HG03520 (cell line): ENCODE measurements around the gene GPR78.

Source experiments
- ATAC-seq: cut with Tn5 transposase; IDR thresholded peaks from one replicate; pipeline ENCODE4 v1.9.1; 2021; ENCODE audit warnings: mild to moderate bottlenecking, moderate library complexity; ENCODE audit not compliant: unreplicated experiment

Gene GPR78

GRCh38 chr4:8597319-8597718 lies 17.1 kb downstream of the GPR78 start:
- ATAC-seq, result no peak

GRCh38 chr4:8597791-8598190 lies 17.6 kb downstream of the GPR78 start:
- ATAC-seq, result no peak

- ATAC-seq, result no peak
These were observed 18.3 kb downstream of the GPR78 start for GRCh38 chr4:8598391-8599090.

GRCh38 chr4:8599091-8599460 lies 18.9 kb downstream of the GPR78 start:
- ATAC-seq, result no peak

GRCh38 chr4:8599657-8600056 lies 19.5 kb downstream of the GPR78 start:
- no peak for ATAC-seq

GRCh38 chr4:8600266-8600665 lies 20.1 kb downstream of the GPR78 start:
- ATAC-seq, result no peak

- no peak for ATAC-seq
These were observed 20.5 kb downstream of the GPR78 start for GRCh38 chr4:8600686-8601085.

- ATAC-seq, result no peak
These were observed 20.9 kb downstream of the GPR78 start for GRCh38 chr4:8601086-8601485.

GRCh38 chr4:8601556-8601955 lies 21.4 kb downstream of the GPR78 start:
- ATAC-seq, result no peak

GRCh38 chr4:8602686-8603430 lies 22.7 kb downstream of the GPR78 start:
- ATAC-seq, result no peak

- ATAC-seq, result no peak
These were observed 23.7 kb downstream of the GPR78 start for GRCh38 chr4:8603931-8604330.

GRCh38 chr4:8605289-8605688 lies 25.1 kb downstream of the GPR78 start:
- ATAC-seq, result no peak

GRCh38 chr4:8606476-8606875 lies 26.3 kb downstream of the GPR78 start:
- ATAC-seq, result no peak

- no peak for ATAC-seq
These were observed 26.8 kb downstream of the GPR78 start for GRCh38 chr4:8606966-8607365.

- no peak for ATAC-seq
These were observed 27.6 kb downstream of the GPR78 start for GRCh38 chr4:8607603-8608481.

- no peak for ATAC-seq
These were observed 28.7 kb downstream of the GPR78 start for GRCh38 chr4:8608714-8609391.

GRCh38 chr4:8609406-8609805 lies 29.2 kb downstream of the GPR78 start:
- no peak for ATAC-seq

- no peak for ATAC-seq
These were observed 29.7 kb downstream of the GPR78 start for GRCh38 chr4:8609824-8610350.

- no peak for ATAC-seq
These were observed 30.8 kb downstream of the GPR78 start for GRCh38 chr4:8610858-8611616.

GRCh38 chr4:8612646-8613045 lies 32.5 kb downstream of the GPR78 start:
- ATAC-seq, result no peak
